ENCODE data around the gene KLHL8. TPM values are rescaled to one million over a fixed set of nuclear protein-coding genes. Genes with fewer than 3 reads are reported as not detected.
A peak's percentile ranks its signal among the peaks of the same experiment; 100 is the strongest.

The KLHL8 gene
- total RNA-seq, 1 experiment from 2014 or later = 7.5 TPM

DNA sequence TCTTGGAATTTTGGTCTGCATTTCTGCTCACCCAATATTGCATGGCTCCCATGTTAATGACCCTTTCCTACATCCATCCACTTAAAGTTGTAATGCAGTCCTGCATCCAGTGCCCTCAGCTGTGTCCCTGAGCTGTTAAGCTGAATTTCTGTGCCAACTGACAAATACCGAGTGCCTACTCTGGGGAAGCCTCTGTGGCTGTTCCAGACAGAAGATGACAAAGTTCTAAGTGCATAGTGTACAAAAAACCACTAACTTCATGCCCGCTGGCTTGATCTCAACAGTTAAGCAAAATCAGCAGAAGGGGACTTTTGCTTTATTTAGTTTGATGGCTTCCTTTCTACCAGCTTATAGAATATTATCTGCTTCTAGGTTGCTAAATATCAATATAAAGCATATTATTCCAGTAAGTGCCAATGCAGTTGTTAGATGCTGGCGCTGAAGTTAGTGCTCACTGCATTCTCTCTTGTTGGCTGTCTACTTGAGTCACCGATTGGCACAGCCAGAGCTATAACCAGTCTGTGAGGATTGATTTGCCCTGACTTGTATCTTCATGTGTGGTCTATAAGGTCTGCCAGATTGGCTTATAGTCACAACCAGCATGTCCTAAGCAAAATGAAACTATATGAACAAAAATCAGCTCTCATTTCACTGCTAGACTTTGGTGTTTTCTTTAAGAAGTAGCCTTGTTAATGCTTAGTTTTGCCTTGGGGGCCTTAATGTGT, 98.9 kb downstream of the KLHL8 start:
- no peak for DNase-seq (ENCODE audit: low read depth)

DNA sequence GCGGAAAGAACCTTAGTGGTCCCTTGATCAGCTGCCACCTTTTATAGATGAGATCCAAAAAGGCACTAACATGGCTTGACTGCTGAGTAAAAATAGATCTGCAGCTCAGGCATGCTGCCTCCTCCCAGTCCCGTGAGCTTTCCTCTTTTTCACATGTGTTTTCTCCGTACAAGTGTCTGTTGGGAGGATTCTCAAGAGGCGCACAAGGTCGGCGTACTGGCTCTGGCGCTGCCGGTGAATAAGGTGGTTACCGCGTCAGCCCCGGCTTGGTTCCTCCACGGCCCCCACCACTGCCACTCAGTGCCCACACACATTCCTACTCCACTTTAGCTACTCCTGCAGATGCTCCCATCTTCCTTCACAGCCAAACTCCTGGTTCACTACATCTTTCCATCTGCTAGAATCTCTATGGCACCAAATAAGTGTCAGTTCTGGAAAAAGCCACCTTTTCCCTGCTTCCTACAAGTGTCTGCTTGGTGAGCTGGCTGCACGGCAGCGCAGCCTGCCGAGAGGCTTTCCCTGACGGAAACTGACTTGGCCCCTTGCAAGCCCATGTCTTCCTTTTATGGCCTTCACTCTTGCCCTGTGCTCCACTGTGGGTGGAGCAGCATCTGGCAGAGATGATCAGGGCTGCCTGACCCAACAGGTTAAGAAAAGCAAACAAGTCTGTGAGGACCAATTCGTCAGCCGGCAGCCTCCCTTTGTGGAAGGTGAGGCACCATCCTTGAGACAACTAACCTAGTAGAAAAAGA, 99.8 kb downstream of the KLHL8 start:
- no peak for DNase-seq (ENCODE audit: low read depth)

DNA sequence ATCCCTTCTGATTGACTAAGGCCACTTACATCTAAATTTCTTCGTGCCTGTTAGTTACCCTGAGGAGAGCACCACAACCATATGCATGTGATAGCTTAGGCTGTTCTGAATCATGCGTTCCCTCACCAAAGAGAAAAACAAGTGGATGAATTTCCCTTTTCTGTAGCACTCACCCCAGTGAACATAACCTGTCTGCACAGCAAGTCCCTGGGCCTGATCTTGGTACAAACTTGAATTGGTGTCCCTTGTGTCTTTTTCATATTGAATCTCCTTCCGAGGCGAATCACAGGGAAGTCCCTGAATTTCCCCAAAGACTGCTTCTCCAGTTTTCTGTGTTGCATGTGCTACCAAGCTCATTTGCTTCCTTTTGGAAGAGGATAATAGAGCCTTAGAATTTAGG, 100.4 kb downstream of the KLHL8 start:
- no peak for DNase-seq (ENCODE audit: low read depth)

DNA sequence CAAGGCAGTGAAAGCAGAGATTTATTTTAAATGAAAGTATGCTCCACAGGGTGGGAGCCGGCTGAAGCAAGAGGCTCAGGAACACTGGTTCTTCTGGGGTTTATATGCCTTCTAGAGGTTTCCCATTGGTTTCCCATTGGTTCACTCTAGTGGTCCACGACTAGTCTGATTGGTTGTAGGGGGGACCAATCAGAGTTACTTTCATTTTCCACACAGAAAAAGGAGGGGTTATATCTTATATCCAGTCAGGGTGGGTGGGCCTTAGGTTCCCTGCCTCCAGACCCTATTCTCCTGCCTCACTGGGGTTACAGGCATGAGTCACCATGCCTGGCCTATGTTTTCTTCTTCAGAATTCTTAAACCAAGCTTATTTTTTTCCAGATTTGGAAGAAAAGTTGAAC, 101.6 kb downstream of the KLHL8 start:
- DNase-seq (ENCODE audit: low read depth) = peak; percentile 54

DNA sequence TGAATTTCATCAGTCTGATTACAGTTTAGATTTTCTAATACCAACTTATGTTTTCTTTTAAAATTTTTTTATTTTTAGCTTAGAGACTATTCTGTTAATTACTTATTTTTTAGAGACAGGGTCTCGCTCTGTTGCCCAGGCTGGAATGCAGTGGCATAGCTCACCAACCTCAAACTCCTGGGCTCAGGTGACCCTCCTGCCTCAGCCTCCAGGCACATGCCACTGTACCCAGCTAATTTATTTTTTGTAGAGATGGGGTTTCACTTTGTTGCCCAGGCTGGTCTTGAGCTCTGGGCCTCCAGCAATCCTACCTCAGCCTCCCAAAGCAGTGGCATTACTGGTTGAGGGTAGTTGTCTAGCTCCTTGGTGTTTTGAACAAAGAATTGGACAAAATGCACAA, 102.0 kb downstream of the KLHL8 start:
- DNase-seq (ENCODE audit: low read depth) = no peak

DNA sequence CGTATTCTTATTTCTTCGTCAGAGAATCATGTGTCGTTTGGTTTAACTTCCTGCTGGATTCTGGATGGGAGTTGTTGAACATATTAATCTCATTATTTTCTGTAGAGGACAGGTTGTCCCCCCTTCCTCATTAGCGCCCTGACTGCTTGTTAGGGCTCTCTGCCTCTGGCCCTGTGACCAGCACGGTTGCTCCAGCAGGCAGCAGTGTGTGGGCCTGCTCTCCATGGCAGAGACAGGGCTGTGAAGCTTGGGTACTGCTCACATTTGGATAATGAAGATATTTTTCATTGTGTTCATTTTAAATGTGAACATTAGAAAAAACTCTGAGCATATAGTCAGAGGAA, 102.7 kb downstream of the KLHL8 start:
- DNase-seq (ENCODE audit: low read depth) = no peak

DNA sequence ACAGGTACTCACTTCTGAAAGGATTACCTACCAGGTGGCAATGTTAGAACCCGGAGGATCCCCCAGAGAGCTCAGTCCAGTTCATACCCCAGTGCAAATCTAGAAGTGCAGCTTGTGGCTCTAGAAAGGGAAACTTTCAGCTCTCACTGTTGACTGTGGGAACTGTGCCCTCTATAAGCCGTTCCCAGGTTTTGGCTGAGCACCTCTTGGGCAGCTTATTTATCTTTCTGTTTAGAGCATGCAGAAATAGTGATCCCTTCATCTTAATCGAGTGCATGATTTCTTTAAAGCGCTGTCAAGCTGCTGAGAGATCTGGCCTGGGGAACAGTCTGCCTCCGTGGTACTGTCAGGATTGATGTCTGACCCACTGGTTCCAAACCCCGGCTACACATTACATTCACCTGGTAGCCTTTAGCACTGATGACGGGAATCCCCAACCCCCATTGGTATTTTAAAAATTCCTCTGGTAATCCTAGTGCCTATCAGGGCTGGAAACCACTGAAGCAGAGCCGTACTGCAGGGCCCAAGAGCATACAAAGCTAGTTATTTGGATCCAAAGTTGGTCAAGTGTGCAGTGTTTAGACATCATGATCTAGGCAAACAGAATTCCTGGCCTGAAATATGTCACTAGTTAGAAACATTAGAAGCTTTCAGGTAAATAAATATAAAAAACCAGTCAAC, 103.2 kb downstream of the KLHL8 start:
- DNase-seq (ENCODE audit: low read depth) = no peak

DNA sequence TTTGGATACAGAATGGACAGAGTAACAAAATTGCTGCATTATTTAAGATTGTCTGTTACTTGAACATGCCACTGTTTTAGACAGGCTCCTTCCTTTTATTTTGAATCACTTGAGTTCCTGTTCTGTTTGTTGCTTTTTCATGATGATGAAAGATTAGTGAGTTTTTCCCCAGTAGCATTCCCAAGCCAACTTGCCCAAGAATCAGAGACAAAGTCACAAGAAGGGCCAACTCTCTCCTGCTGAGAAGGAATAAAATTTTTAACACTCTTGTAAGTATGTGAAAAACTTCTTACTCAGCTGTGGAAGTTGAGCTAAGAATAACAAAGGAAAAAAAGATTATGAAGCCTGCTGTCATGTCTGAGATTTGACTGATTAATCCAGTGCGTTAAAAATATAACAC, 104.2 kb downstream of the KLHL8 start:
- DNase-seq (ENCODE audit: low read depth) = no peak

DNA sequence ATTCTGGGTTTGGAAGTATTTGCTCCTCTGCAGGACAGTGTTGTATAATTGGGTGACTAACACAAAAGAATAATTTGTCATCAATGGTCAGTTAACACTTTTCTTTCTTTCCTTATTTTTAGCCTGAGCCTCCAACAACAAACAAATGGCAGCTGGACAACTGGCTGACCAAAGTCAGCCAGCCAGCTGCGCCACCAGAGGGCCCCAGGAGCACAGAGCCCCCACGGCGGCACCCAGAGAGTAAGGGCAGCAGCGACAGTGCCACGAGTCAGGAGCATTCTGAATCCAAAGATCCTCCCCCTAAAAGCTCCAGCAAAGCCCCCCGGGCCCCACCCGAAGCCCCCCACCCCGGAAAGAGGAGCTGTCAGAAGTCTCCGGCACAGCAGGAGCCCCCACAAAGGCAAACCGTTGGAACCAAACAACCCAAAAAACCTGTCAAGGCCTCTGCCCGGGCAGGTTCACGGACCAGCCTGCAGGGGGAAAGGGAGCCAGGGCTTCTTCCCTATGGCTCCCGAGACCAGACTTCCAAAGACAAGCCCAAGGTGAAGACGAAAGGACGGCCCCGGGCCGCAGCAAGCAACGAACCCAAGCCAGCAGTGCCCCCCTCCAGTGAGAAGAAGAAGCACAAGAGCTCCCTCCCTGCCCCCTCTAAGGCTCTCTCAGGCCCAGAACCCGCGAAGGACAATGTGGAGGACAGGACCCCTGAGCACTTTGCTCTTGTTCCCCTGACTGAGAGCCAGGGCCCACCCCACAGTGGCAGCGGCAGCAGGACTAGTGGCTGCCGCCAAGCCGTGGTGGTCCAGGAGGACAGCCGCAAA, 106.0 kb downstream of the KLHL8 start:
- peak; percentile 4 for DNase-seq (ENCODE audit: low read depth)

DNA sequence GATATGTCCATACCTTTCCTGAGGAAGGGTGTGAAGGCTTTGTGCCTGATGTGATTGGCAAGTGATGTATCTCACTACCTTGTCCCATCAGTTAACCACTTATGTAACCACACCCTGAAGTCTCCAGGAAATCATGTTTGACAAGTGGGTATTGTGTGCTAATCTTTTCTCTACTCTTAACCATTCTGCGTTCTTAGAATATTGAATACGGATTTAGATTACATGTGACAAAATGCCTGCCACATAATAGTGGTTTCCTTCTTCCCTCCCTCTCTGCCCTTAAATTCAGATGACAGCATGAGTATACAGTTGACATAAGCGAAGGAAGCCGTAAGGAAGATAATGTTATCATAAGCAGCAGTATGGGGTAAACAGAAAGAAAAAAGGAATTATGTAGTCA, 108.4 kb downstream of the KLHL8 start:
- DNase-seq (ENCODE audit: low read depth) = no peak

Other genes starting within 250 kb of the KLHL8 start
- gene HSD17B13, start 102.3 kb upstream of the KLHL8 start, total RNA-seq (2014; rRNA removed) = not detected in 2 replicates
- 30.5 and 32.4 TPM in 2 replicates for gene HSD17B11, start 170.6 kb upstream of the KLHL8 start, total RNA-seq (2014; rRNA removed)
- 8.4 and 11.8 TPM in 2 replicates for gene NUDT9, start 202.0 kb upstream of the KLHL8 start, total RNA-seq (2014; rRNA removed)